Measurements from ENCODE around the gene TREML2.
"Not testable (repeated sequence)": the region's sequence is repeated elsewhere in the genome, so short reads cannot be mapped to it uniquely, and the experiment has no call there.

The TREML2 gene

GRCh38 chr6:41204156-41204555, 3.2 kb upstream of the TREML2 start:
- DNase-seq, result no peak

- DNase-seq, result no peak
These were observed 820 bp upstream of the TREML2 start for GRCh38 chr6:41201764-41202173.

GRCh38 chr6:41200296-41200900, 551 bp downstream of the TREML2 start:
- no peak for DNase-seq

GRCh38 chr6:41199552-41200246, 1.2 kb downstream of the TREML2 start:
- no peak for DNase-seq

GRCh38 chr6:41197234-41197633, 3.7 kb downstream of the TREML2 start:
- DNase-seq, result no peak

- no peak for DNase-seq
These were observed 6.6 kb downstream of the TREML2 start for GRCh38 chr6:41194386-41194785.

GRCh38 chr6:41193884-41194283, 7.1 kb downstream of the TREML2 start:
- no peak for DNase-seq

GRCh38 chr6:41193171-41193734, 7.7 kb downstream of the TREML2 start:
- peak; percentile 53 for DNase-seq

- DNase-seq, result no peak
These were observed 9.4 kb downstream of the TREML2 start for GRCh38 chr6:41191569-41191968.

- DNase-seq, result no peak
These were observed 10.2 kb downstream of the TREML2 start for GRCh38 chr6:41190791-41191190.

- DNase-seq, result no peak
These were observed 11.0 kb downstream of the TREML2 start for GRCh38 chr6:41189967-41190366.

- not testable (repeated sequence) for DNase-seq
These were observed 11.9 kb downstream of the TREML2 start for GRCh38 chr6:41189046-41189445.

- no peak for DNase-seq
These were observed 12.7 kb downstream of the TREML2 start for GRCh38 chr6:41187924-41188886.

GRCh38 chr6:41186031-41186562, 14.9 kb downstream of the TREML2 start:
- no peak for DNase-seq

GRCh38 chr6:41184761-41185160, 16.2 kb downstream of the TREML2 start:
- DNase-seq, result no peak

- DNase-seq, result peak; percentile 90
These were observed 18.6 kb downstream of the TREML2 start for GRCh38 chr6:41182069-41183034.

GRCh38 chr6:41181566-41181965, 19.4 kb downstream of the TREML2 start:
- DNase-seq, result peak; percentile 63

- DNase-seq, result no peak
These were observed 21.8 kb downstream of the TREML2 start for GRCh38 chr6:41179163-41179562.

GRCh38 chr6:41177695-41178094, 23.3 kb downstream of the TREML2 start:
- DNase-seq, result no peak

- no peak for DNase-seq
These were observed 23.7 kb downstream of the TREML2 start for GRCh38 chr6:41177287-41177686.

- DNase-seq, result no peak
These were observed 24.8 kb downstream of the TREML2 start for GRCh38 chr6:41176189-41176588.

- no peak for DNase-seq
These were observed 25.9 kb downstream of the TREML2 start for GRCh38 chr6:41175084-41175483.
